A673 (cell line): ENCODE measurements around the gene KRT82. TPM values are rescaled to one million over a fixed set of nuclear protein-coding genes. Genes with fewer than 3 reads are reported as not detected.

Source experiments
- BruUV-seq: library from RNA; stranded (reverse); fragments of 400-500 nt; replicated peaks from 2 replicates; lab custom pipeline; 2021; lab: Mats Ljungman, UMichigan
- CTCF ChIA-PET: fragments of 300-600 bp; sonication (Branson Sonifier 250); formaldehyde crosslinking; loops from one replicate; lab custom pipeline; 2022; ENCODE audit warnings: antibody characterized with exemption; lab: Charles Lee
- POLR2A ChIA-PET: fragments of 300-600 bp; sonication (Branson Sonifier 250); formaldehyde crosslinking; loops from one replicate; lab custom pipeline; 2022; ENCODE audit warnings: antibody characterized with exemption; ENCODE audit not compliant: low non-redundant PET; lab: Charles Lee
- DNase-seq: peaks from one replicate; pipeline ENCODE4 v3.0.0-alpha.2; 2015; ENCODE audit warnings: low spot score
- H3K27ac ChIP-seq: fragments of 200-600 bp; sonication (generic); 2 replicates; pipeline ENCODE4 v1.5.1; 2016; ENCODE audit warnings: mixed run types, low read depth, mild to moderate bottlenecking, mixed read lengths, antibody characterized with exemption, low read length; ENCODE audit not compliant: poor library complexity, severe bottlenecking
- H3K27me3 ChIP-seq: fragments of 200-600 bp; sonication (generic); replicated peaks from 2 replicates; pipeline ENCODE4 v1.6.1; 2017; ENCODE audit warnings: mixed run types, low read depth, mild to moderate bottlenecking, mixed read lengths, antibody characterized with exemption, low read length; ENCODE audit not compliant: insufficient read depth, poor library complexity
- H3K36me3 ChIP-seq: fragments of 200-600 bp; sonication (generic); 2 replicates; pipeline ENCODE4 v1.6.1; 2016; ENCODE audit warnings: mixed run types, mild to moderate bottlenecking, mixed read lengths, antibody characterized with exemption, low read length; ENCODE audit not compliant: insufficient read depth, poor library complexity, severe bottlenecking
- H3K4me1 ChIP-seq: fragments of 200-600 bp; sonication (generic); 2 replicates; pipeline ENCODE4 v1.6.1; 2017; ENCODE audit warnings: mixed run types, mild to moderate bottlenecking, mixed read lengths, antibody characterized with exemption, low read length; ENCODE audit not compliant: insufficient read depth, poor library complexity, severe bottlenecking
- H3K4me3 ChIP-seq: fragments of 200-600 bp; sonication (generic); 2 replicates; pipeline ENCODE4 v1.5.1; 2016; ENCODE audit warnings: low read depth, mixed run types, mild to moderate bottlenecking, mixed read lengths, low read length; ENCODE audit not compliant: poor library complexity, severe bottlenecking
- H3K9me3 ChIP-seq: fragments of 200-600 bp; sonication (generic); 2 replicates; pipeline ENCODE4 v1.6.1; 2016; ENCODE audit warnings: mixed run types, low read depth, mild to moderate bottlenecking, mixed read lengths, antibody characterized with exemption, low read length; ENCODE audit not compliant: poor library complexity, severe bottlenecking
- CTCF ChIP-seq: fragments of 300-800, 200-600 bp; sonication (generic); conservative IDR thresholded peaks from 2 replicates; pipeline ENCODE4 v1.5.1; 2017; ENCODE audit warnings: low read depth, mild to moderate bottlenecking, antibody characterized with exemption, low read length, moderate library complexity, mixed read lengths
- EZH2 ChIP-seq: fragments of 200-600 bp; sonication (generic); IDR thresholded peaks from 2 replicates; pipeline ENCODE4 v1.6.1; 2017; ENCODE audit warnings: borderline replicate concordance, low read depth, mild to moderate bottlenecking, mixed read lengths, antibody characterized with exemption, low read length; ENCODE audit not compliant: poor library complexity, severe bottlenecking
- intact Hi-C: fragments of 100-400 bp; cut with micrococcal nuclease; formaldehyde crosslinking; loops from one replicate; pipeline ENCODE4 v1.10.0; 2022; ENCODE audit not compliant: unreplicated experiment
- total RNA-seq: library from RNA; stranded (reverse); gene quantifications from 2 replicates; pipeline ENCODE4 v1.2.3, GENCODE V29; 2021

The KRT82 gene
- total RNA-seq, 1 experiment from 2014 or later: not detected

GRCh38 chr12:52349196-52349595 lies 56.9 kb downstream of the KRT82 start:
- H3K27ac ChIP-seq: no peak overlapping the region
- CTCF ChIA-PET: no interaction called here
- no peaks in the 10 kb centered on the region for H3K4me1 ChIP-seq
- no peak for DNase-seq
- no peak overlapping the region for H3K4me3 ChIP-seq
- POLR2A ChIA-PET: no interaction called here
- H3K27me3 ChIP-seq: no peaks in the 10 kb centered on the region
- no peaks in the 10 kb centered on the region for H3K36me3 ChIP-seq
- TF ChIP-seq EZH2: no peak
- no peak for TF ChIP-seq CTCF
- intact Hi-C loops: no loop called here
- BruUV-seq: no TSS peak
- no peaks in the 10 kb centered on the region for H3K9me3 ChIP-seq

GRCh38 chr12:52347551-52348510 lies 58.3 kb downstream of the KRT82 start:
- POLR2A ChIA-PET: no interaction called here
- no TSS peak for BruUV-seq
- intact Hi-C loops: no loop called here
- CTCF ChIA-PET: no interaction called here
- DNase-seq: no peak
- TF ChIP-seq EZH2 (no peak), CTCF (no peak)
- H3K4me3 ChIP-seq: no peak overlapping the region
- no peaks in the 10 kb centered on the region for H3K36me3 ChIP-seq
- no peaks in the 10 kb centered on the region for H3K9me3 ChIP-seq
- H3K27ac ChIP-seq: no peak overlapping the region
- no peaks in the 10 kb centered on the region for H3K27me3 ChIP-seq
- no peaks in the 10 kb centered on the region for H3K4me1 ChIP-seq

GRCh38 chr12:52347016-52347415 lies 59.1 kb downstream of the KRT82 start:
- Histone ChIP-seq H3K27me3 (no peaks in the 10 kb centered on the region), H3K27ac (no peak overlapping the region), H3K4me1 (no peaks in the 10 kb centered on the region), H3K36me3 (no peaks in the 10 kb centered on the region), H3K9me3 (no peaks in the 10 kb centered on the region), H3K4me3 (no peak overlapping the region)
- no peak for TF ChIP-seq EZH2
- no peak for TF ChIP-seq CTCF
- BruUV-seq: no TSS peak
- CTCF ChIA-PET: no interaction called here
- no peak for DNase-seq
- POLR2A ChIA-PET: no interaction called here
- intact Hi-C loops: no loop called here
